HG03460 (cell line): ENCODE measurements around the gene SLC24A4.

Experiments used
- ATAC-seq: cut with Tn5 transposase; IDR thresholded peaks from one replicate; pipeline ENCODE4 v1.9.1; 2021; ENCODE audit not compliant: unreplicated experiment

SLC24A4 gene

GRCh38 chr14:92455231-92455630 is 132.3 kb downstream of the SLC24A4 start:
- ATAC-seq, result no peak

- no peak for ATAC-seq
Observed at GRCh38 chr14:92456215-92457015, 133.4 kb downstream of the SLC24A4 start.

GRCh38 chr14:92457016-92457565 is 134.1 kb downstream of the SLC24A4 start:
- no peak for ATAC-seq

- ATAC-seq, result no peak
Observed at GRCh38 chr14:92458136-92459029, 135.4 kb downstream of the SLC24A4 start.

GRCh38 chr14:92459030-92459949 is 136.3 kb downstream of the SLC24A4 start:
- no peak for ATAC-seq

GRCh38 chr14:92459950-92460421 is 137.0 kb downstream of the SLC24A4 start:
- ATAC-seq, result no peak

GRCh38 chr14:92460541-92460915 is 137.6 kb downstream of the SLC24A4 start:
- no peak for ATAC-seq

- peak; percentile 73 for ATAC-seq
Observed at GRCh38 chr14:92460916-92461579, 138.1 kb downstream of the SLC24A4 start.

- no peak for ATAC-seq
Observed at GRCh38 chr14:92461891-92462290, 138.9 kb downstream of the SLC24A4 start.

GRCh38 chr14:92462568-92462967 is 139.6 kb downstream of the SLC24A4 start:
- ATAC-seq, result no peak

- ATAC-seq, result no peak
Observed at GRCh38 chr14:92463141-92463540, 140.2 kb downstream of the SLC24A4 start.

GRCh38 chr14:92464156-92464555 is 141.2 kb downstream of the SLC24A4 start:
- no peak for ATAC-seq

GRCh38 chr14:92464716-92465115 is 141.8 kb downstream of the SLC24A4 start:
- no peak for ATAC-seq

GRCh38 chr14:92465353-92466055 is 142.5 kb downstream of the SLC24A4 start:
- no peak for ATAC-seq

GRCh38 chr14:92466059-92466458 is 143.1 kb downstream of the SLC24A4 start:
- ATAC-seq, result no peak

- no peak for ATAC-seq
Observed at GRCh38 chr14:92469515-92469914, 146.6 kb downstream of the SLC24A4 start.

GRCh38 chr14:92470215-92470614 is 147.2 kb downstream of the SLC24A4 start:
- ATAC-seq, result no peak

- no peak for ATAC-seq
Observed at GRCh38 chr14:92470811-92471210, 147.8 kb downstream of the SLC24A4 start.

GRCh38 chr14:92471919-92472318 is 149.0 kb downstream of the SLC24A4 start:
- no peak for ATAC-seq
